Activated naive CD4-positive, alpha-beta T cell treated with anti-CD3 and anti-CD28 coated beads, Interleukin-2, amount 10 ng/mL, durations not matched to agents 7 days and 5 days (primary cell): ENCODE data around the gene SH3BP2.

Experiments
- CTCF ChIA-PET: fragments of 350-600 bp; sonication (Branson Sonifier 250); formaldehyde crosslinking; loops from one replicate; lab custom pipeline; 2021; ENCODE audit warnings: antibody characterized with exemption; lab: Charles Lee
- DNase-seq: peaks from one replicate; pipeline ENCODE4 v3.0.0-alpha.2; 2020
- H3K27ac Mint-ChIP-seq: one replicate; pipeline ENCODE4 v1.8.0; 2021; ENCODE audit warnings: mild to moderate bottlenecking, moderate library complexity, mixed read lengths
- H3K27me3 Mint-ChIP-seq: one replicate; pipeline ENCODE4 v1.8.0; 2021; ENCODE audit warnings: mild to moderate bottlenecking, mixed read lengths
- H3K36me3 Mint-ChIP-seq: one replicate; pipeline ENCODE4 v1.8.0; 2021; ENCODE audit warnings: mixed read lengths
- H3K4me1 Mint-ChIP-seq: one replicate; pipeline ENCODE4 v1.8.0; 2021; ENCODE audit warnings: mixed read lengths
- H3K4me3 Mint-ChIP-seq: one replicate; pipeline ENCODE4 v1.8.0; 2021; ENCODE audit warnings: mild to moderate bottlenecking, moderate library complexity, mixed read lengths
- H3K9me3 Mint-ChIP-seq: one replicate; pipeline ENCODE4 v1.8.0; 2021; ENCODE audit warnings: mixed read lengths

The SH3BP2 gene, protein sequence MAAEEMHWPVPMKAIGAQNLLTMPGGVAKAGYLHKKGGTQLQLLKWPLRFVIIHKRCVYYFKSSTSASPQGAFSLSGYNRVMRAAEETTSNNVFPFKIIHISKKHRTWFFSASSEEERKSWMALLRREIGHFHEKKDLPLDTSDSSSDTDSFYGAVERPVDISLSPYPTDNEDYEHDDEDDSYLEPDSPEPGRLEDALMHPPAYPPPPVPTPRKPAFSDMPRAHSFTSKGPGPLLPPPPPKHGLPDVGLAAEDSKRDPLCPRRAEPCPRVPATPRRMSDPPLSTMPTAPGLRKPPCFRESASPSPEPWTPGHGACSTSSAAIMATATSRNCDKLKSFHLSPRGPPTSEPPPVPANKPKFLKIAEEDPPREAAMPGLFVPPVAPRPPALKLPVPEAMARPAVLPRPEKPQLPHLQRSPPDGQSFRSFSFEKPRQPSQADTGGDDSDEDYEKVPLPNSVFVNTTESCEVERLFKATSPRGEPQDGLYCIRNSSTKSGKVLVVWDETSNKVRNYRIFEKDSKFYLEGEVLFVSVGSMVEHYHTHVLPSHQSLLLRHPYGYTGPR

DNA sequence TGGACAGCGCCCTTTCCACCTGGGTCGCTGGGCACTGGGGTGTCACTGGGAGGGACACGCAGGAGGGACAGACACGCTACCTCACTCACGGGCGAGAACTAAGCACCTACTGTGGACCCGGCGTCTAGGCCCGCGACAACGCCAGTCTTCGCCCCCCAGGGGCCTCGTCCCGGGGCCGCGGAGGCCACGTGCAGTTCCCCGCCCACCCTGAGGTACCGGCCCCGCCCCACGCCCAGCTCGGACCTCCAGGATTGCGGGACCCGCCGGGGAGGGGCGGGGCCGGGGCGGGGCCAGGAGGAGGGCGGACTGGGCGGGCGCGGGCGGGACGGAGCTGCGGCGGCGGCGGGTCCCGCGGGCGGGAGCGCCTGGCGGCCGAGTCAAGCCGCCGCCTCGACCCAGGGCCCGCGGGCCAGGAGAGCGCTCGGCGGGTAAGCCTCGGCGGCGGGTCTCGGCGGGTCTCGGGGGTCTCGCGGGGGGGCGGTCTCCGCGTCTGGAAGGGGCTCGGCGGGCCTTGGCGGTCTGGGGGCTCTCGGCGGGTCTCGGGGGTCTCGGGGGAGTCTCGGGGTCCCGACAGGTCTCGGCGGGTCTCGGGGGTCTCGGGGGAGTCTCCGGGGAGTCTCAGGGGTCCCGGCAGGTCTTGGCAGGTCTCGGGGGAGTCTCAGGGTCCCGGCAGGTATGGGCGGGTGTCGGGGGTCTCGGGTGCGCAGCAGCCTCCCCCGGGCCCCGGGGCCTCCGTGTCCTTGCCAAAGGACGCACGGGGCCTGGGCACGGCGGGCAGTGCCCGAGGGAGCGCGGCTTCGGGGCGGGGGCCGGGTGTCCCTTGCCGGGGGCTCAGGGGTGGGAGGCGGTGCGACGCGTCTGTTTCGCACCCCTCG, at the start of gene SH3BP2:
SH3BP2 (plus strand) TSS at position 375 of the 875 bp plus-strand sequence. CDS start 27,533 bp downstream, outside the sequence.
- Mint-ChIP-seq H3K4me1 (peaks cover 58% of the 10 kb centered on the region), H3K36me3 (no peaks in the 10 kb centered on the region), H3K9me3 (no peaks in the 10 kb centered on the region), H3K27ac (no peak within 1 kb of the TSS), H3K27me3 (peaks cover 44% of the 10 kb centered on the region), H3K4me3 (peak within 1 kb of the TSS; percentile 84)
- CTCF ChIA-PET, result no interaction called here
- peak; percentile 75 for DNase-seq

DNA sequence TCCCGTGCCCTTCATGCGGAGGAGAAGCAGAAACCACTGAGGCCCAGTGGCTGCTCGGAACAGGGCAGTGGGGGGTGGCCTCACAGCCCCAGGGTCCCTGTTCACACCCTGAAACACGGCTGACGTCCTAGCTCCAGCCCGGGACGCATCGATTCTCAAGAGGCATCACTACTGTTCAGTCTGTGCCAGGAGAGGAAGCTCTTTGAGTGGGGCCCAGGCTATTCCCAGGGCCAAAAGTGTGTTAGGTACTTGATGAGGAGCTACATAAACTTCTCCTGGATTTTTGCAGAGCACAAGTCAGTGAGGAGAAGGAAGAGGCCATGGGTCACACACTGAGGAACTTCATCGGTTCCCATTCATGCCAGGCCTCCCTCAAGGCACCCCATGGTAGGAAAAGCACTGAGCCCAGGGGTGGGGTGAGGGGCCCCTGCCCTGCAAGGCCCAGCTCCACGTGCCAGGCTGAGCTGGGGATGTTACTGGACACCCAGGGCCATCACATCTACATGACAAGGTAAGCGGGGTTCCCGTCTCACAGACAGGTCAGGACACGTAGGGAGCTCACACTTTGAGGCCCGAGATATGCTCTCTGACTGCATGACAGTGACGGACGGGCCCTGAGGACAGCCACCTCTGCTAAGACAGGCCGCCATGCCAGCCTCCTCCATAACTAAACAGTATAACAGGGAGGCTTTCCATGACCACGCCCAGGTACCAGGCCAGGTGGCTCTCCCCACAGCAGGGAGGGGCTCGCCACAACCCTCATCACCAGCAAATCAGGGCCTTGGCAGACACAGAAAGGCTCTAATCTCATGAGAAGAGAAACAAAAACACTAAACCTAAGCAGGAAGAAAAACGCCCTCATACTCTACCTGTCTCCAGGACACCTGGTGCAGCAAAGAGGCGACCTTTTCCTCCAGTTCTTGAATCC, 49.1 kb upstream of the SH3BP2 start:
- Mint-ChIP-seq H3K36me3 (peaks cover 60% of the 10 kb centered on the region), H3K27ac (peak overlapping the region; percentile 76), H3K27me3 (no peaks in the 10 kb centered on the region), H3K4me3 (no peak overlapping the region), H3K9me3 (no peaks in the 10 kb centered on the region), H3K4me1 (peaks cover 46% of the 10 kb centered on the region)
- CTCF ChIA-PET, result interaction anchor here (1.0 kb wide), 1 partner anchor 30 kb away, joined by 4 read pairs; no protein-coding TSS in a partner anchor
- no peak for DNase-seq

DNA sequence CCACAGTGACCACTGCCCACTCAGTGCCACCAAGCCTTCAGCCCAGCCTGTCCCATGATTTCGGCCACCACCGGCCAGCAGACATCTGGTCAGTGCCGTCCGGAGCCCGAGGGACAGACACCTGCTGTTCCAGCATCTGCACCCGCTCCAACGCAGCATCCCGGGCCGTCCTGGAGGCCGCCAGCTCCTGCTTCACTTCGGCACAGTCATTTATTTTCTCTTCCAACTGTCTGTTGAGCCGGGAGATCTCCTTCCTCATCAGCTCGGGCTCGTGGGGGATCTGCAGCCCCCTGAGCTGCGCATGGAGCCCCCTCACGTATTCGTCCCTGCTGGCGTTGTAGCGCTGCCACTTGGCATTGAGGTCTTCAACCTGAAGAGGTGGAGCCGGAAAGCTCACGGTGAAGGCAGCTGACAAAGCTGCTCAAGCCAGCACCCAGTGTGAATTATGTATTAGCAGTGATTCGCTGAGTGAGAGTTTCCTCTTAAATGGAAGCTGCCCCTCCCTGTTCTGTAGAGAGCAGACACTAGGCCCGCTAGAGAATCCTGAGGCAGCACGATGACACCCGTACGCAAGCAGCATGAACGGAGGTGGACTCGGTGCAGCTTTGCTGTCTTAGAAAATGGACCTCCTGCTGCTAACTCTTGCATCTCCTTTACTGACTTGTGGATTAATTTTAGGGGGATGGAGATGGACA, 48.2 kb upstream of the SH3BP2 start:
- peaks cover 58% of the 10 kb centered on the region for H3K36me3 Mint-ChIP-seq
- no peaks in the 10 kb centered on the region for H3K9me3 Mint-ChIP-seq
- no peak overlapping the region for H3K4me3 Mint-ChIP-seq
- H3K27me3 Mint-ChIP-seq, result no peaks in the 10 kb centered on the region
- CTCF ChIA-PET, result interaction anchor here (1.0 kb wide), 1 partner anchor 31 kb away, joined by 4 read pairs; no protein-coding TSS in a partner anchor
- no peak for DNase-seq
- peaks cover 48% of the 10 kb centered on the region for H3K4me1 Mint-ChIP-seq
- H3K27ac Mint-ChIP-seq, result peak overlapping the region; percentile 76

DNA sequence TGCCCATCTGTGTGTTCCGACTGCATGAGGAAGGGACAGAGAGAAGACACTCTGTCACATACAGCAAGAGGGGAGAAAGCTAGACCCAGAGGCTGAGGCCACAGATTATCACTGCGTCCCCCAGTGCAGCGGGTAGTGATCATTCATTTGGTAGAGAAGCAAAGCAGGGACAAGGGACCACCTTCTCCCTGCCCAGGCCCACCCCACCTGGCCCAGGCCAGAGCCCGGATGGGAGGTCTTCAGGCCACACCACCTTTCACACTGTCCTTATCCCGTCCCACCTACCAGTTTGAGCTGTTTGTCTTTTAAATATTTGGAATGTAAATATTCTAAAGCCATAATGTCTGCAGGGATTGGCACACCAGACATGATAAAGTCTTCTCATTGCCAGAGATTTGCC, 47.4 kb upstream of the SH3BP2 start:
- CTCF ChIA-PET, result interaction anchor here (0.9 to 1.0 kb wide), 2 partner anchors 17 to 32 kb away, joined by 3 to 6 read pairs; no protein-coding TSS in a partner anchor
- peak overlapping the region; percentile 93 for H3K27ac Mint-ChIP-seq
- H3K9me3 Mint-ChIP-seq, result no peaks in the 10 kb centered on the region
- H3K4me3 Mint-ChIP-seq, result no peak overlapping the region
- H3K27me3 Mint-ChIP-seq, result no peaks in the 10 kb centered on the region
- peaks cover 48% of the 10 kb centered on the region for H3K4me1 Mint-ChIP-seq
- peaks cover 58% of the 10 kb centered on the region for H3K36me3 Mint-ChIP-seq
- no peak for DNase-seq

DNA sequence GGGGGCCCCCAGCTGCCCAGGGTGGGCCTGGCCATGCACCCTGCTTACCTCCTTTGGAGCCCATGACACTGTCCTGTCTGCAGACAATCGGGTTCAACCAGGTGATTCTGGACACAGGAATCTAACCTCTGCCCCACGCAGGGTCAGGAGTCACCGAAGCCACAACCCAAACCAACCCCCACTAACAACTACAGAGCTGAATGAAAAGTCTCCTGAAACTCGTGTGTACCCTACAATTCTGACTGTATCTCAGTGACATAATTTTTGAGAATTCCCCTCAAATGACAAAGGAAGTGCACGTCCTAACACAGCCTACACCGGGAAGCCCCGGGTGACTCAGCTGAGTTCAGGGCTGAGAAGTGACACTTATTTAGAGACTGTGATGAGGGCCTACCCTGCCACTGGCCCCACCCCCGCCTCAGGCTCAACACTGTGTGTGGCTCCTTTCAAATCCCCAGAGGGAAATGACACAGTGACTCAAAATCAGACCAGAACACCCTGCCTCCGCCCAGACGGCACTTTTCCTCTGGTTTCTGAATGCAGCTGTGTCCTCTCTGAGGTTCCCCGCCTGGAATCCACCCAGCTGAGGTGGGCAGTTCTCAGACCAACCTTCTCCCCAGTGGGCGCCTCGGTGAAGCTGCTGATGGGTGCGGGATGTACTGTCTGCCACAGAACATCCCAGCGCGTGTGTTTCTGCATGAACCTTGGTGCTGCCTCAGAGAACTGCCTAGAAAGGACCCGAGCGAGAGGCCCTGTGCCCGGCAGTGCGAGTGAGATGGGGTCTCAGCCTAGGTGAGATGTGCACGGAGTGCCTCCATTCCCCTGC, 46.7 kb upstream of the SH3BP2 start:
- Mint-ChIP-seq H3K4me1 (peaks cover 48% of the 10 kb centered on the region), H3K4me3 (peak overlapping the region; percentile 15), H3K27ac (peak overlapping the region; percentile 93), H3K9me3 (no peaks in the 10 kb centered on the region), H3K36me3 (peaks cover 55% of the 10 kb centered on the region), H3K27me3 (no peaks in the 10 kb centered on the region)
- DNase-seq, result peak; percentile 88
- CTCF ChIA-PET, result interaction anchor here (0.9 to 1.0 kb wide), 2 partner anchors 16 to 33 kb away, joined by 3 to 6 read pairs; no protein-coding TSS in a partner anchor

DNA sequence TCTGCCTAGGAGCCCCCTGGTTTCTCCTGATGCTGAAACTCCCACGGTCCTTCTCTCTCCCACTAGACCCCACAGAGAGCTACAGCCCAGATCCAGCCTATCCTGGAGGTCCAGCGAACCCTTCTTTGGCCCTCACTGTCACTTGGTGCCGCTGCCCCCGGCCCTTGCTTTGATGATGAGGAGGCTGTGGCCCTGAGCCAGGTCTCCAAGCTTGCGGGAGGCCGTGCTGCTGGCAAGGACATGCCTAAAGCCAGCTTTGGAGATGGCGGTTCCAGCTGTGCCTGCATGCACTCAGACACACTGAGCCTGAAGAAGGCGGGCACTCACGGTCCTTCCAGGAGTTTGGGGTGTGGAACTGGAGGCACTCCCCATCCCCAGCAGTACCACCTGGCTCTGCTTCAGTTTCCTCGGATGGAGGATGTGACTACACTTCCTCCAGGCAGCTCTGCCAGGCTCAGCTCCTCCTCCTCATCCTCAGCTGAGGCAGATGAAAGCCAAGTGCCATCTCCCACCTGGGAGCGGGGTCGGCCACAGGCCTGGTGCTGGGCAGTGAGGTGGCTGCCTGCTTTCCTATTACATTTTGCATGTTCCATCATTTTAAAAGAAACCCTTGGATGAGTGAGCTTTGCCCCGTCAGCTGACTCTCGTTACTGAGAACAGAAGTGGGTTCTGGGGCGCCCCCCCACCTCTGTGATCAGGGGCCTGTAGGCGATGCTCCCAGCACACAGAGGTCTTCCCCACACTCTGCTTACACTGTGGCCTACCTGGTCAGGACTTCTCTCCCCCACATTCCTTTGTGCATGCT, 45.8 kb upstream of the SH3BP2 start:
- Mint-ChIP-seq H3K4me3 (peak overlapping the region; percentile 15), H3K36me3 (peaks cover 47% of the 10 kb centered on the region), H3K27ac (peak overlapping the region; percentile 93), H3K27me3 (no peaks in the 10 kb centered on the region), H3K4me1 (peaks cover 53% of the 10 kb centered on the region), H3K9me3 (no peaks in the 10 kb centered on the region)
- DNase-seq, result peak; percentile 28
- CTCF ChIA-PET, result no interaction called here

DNA sequence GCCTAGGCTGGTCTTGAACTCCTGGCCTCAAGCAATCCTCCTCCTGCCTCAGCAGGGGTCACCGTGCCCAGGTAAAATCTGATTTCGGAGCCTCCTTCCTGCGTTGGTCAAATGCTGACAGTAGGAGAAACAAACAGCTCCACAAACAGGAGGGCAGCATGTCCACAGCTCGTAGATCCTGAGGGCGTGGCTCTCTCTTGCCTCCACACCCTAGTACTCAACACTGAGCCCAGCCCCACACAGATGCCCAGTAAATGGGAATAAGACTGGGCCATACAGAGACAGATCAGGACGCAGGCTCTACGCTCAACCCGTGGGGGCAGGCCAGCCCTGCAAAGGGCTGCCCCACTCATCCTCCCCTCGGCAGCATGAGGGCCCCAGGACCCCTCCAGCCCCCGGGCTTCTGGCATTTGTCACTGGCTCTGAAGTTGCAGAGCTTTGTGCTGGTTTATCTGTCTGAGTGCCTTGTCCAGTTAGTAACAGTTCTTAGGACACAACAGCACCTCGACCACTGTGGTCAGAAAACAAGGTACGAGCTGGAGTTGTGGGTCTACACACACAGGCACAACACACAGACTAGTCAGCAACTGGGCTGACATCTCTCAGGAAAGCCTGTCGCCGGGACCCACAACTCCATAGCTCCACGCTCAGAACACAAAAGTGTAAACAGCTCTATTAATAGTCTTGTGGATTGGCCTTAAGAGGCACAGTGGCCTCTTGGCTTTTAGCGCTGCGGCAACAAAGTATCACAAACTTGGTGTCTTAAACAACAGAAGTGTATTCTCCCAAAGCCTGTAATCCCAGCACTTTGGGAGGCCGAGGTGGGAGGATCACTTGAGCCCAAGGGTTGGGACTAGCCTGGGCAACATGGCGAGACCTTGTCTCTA, 41.9 kb upstream of the SH3BP2 start:
- Mint-ChIP-seq H3K4me1 (peaks cover 47% of the 10 kb centered on the region), H3K27me3 (no peaks in the 10 kb centered on the region), H3K36me3 (peaks cover 31% of the 10 kb centered on the region), H3K27ac (no peak overlapping the region), H3K4me3 (no peak overlapping the region), H3K9me3 (no peaks in the 10 kb centered on the region)
- CTCF ChIA-PET, result interaction anchor here (0.7 to 2.3 kb wide), 2 partner anchors 12 to 13 kb away, joined by 3 to 6 read pairs; no protein-coding TSS in a partner anchor
- no peak for DNase-seq

DNA sequence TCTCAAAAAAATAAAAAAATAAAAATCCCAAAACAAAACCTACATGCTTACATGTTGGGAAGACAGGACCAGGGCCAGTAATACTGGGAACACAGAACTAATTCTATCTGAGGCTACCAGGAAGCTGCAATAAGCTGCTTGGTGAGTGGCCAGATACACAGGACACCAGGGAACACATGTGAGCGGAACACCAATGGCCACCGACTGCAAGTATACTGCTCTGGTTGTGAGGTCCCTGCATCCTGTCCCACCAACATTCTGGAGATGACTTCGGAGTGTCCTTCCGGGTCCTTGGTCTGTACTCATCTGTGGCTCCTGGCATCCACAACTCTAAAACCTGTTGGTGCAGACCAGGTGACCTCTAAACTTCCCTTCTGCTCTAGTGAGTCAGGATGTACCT, 39.4 kb upstream of the SH3BP2 start:
- Mint-ChIP-seq H3K4me1 (peaks cover 35% of the 10 kb centered on the region), H3K27me3 (peaks cover 9% of the 10 kb centered on the region), H3K36me3 (peaks cover 10% of the 10 kb centered on the region), H3K9me3 (no peaks in the 10 kb centered on the region), H3K4me3 (no peak overlapping the region), H3K27ac (no peak overlapping the region)
- no peak for DNase-seq
- CTCF ChIA-PET, result interaction anchor here (0.7 kb wide), 1 partner anchor 211 kb away, joined by 3 read pairs; no protein-coding TSS in a partner anchor

DNA sequence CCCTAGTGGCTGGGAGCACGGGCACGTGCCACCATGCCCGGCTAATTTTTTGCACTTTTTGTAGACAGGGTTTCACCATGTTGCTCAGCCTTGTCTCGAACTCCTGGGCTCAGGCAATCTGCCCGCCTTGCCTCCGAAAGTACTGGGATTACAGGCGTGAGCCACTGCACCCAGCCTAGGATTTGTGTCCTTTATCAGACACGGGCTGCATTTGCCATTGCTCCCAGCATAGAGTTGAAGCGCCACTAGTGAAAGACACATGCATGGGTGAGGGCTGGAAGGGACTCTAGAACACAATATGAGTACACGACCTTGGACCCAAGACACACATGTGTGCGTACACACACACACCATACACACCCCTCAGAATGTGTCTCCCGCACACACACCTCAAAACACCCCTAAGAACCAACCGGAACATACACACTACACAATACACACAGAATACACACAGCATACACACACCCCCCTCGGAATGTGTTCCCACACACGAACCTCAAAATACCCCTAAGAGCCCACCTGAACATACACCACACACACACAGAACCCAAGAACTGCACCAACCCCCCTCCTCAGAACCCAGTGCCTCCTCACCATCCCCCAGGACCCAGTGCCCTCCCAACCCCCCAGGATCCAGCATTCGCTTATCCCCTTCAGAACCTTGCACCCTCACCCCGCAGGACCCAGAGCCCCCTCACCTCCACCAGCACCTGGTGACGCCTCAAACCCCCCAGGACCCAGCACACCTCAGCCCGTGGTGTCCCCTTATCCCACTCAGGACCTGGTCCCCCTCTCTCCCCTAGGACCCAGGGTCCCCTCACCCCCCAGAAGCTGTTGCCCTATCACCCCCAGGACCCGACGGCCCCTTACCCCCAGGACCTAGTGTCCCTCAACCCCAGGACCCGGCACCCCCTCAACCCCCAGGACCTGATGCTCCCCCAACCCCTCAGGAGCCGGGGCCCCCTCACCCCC, 37.8 kb upstream of the SH3BP2 start:
- Mint-ChIP-seq H3K27me3 (peaks cover 16% of the 10 kb centered on the region), H3K36me3 (peaks cover 10% of the 10 kb centered on the region), H3K4me3 (peak overlapping the region; percentile 74), H3K4me1 (peaks cover 32% of the 10 kb centered on the region), H3K27ac (peak overlapping the region; percentile 47), H3K9me3 (no peaks in the 10 kb centered on the region)
- CTCF ChIA-PET, result no interaction called here
- DNase-seq, result no peak
